ENCODE data around the gene MED31. TPM values are rescaled to one million over a fixed set of nuclear protein-coding genes. Genes with fewer than 3 reads are reported as not detected.

Gene MED31
- total RNA-seq, 1 experiment from 2014 or later, result 41.4 TPM

GRCh38 chr17:6640536-6641246, 10.7 kb downstream of the MED31 start, which contains the start of the genes KIAA0753 and TXNDC17:
TSS of gene KIAA0753 (minus strand) at chr17:6640711. CDS start at chr17:6635103, 5,608 bp downstream.
TSS of gene TXNDC17 (plus strand) at chr17:6641060. CDS start at chr17:6641083, 23 bp downstream.
- peaks cover 47% of the 10 kb centered on the region for H3F3A ChIP-seq (ENCODE audit: insufficient read depth, low read depth)
- H3K27ac ChIP-seq, result peak within 1 kb of the TSS; percentile 71
- no peaks in the 10 kb centered on the region for H3K9me2 ChIP-seq (ENCODE audit: insufficient read depth)
- H3K4me2 ChIP-seq, result peak within 1 kb of the TSS; percentile 95
- H3K79me2 ChIP-seq (ENCODE audit: low read depth), result peaks cover 73% of the 10 kb centered on the region
- H3K27me3 ChIP-seq (ENCODE audit: insufficient read depth, low read depth), result no peaks in the 10 kb centered on the region
- intact Hi-C loops (cut with micrococcal nuclease; ENCODE audit: unreplicated experiment), result loop anchor here (2.0 to 5.0 kb wide), 2 partner anchors 168 to 183 kb away; no protein-coding TSS in a partner anchor
- H3K4me3 ChIP-seq, result peak within 1 kb of the TSS; percentile 81
- DNase-seq, result peak; percentile 74 to 94
- peak within 1 kb of the TSS; percentile 93 for H2AFZ ChIP-seq
- TSS peak; percentile 1 for BruUV-seq (replicated peaks)
- peaks cover 31% of the 10 kb centered on the region for H3K4me1 ChIP-seq (replicated peaks; ENCODE audit: insufficient read depth)
- CTCF ChIA-PET, result no interaction called here
- peaks cover 9% of the 10 kb centered on the region; the same call in 1 of the 2 replicates for H4K20me1 ChIP-seq (ENCODE audit: insufficient read depth)
- peaks cover 23% of the 10 kb centered on the region for H3K36me3 ChIP-seq (ENCODE audit: low read depth)
- H3K9me3 ChIP-seq (ENCODE audit: insufficient read depth, low read depth), result no peaks in the 10 kb centered on the region
- POLR2A ChIA-PET (ENCODE audit: unreplicated experiment), result interaction anchor here (0.6 to 0.8 kb wide), 2 partner anchors 32 to 168 kb away, joined by 3 to 5 read pairs; no protein-coding TSS in a partner anchor
- TF ChIP-seq EZH2 (IDR thresholded peaks at IDR 0.05; ENCODE audit: low read depth) (no peak), CTCF (conservative IDR thresholded peaks at IDR 0.05) (no peak)

GRCh38 chr17:6639586-6640535, 11.5 kb downstream of the MED31 start:
- ChIA-PET CTCF (no interaction called here), POLR2A (ENCODE audit: unreplicated experiment) (interaction anchor here (0.6 to 0.8 kb wide), 5 partner anchors 8 to 1217 kb away, joined by 3 to 7 read pairs (median 5); no protein-coding TSS in a partner anchor)
- Histone ChIP-seq H3K9me2 (ENCODE audit: insufficient read depth) (no peaks in the 10 kb centered on the region), H3K4me1 (replicated peaks; ENCODE audit: insufficient read depth) (peaks cover 31% of the 10 kb centered on the region), H3K79me2 (ENCODE audit: low read depth) (peaks cover 66% of the 10 kb centered on the region), H3K9me3 (ENCODE audit: insufficient read depth, low read depth) (no peaks in the 10 kb centered on the region), H4K20me1 (ENCODE audit: insufficient read depth) (peaks cover 3% of the 10 kb centered on the region; the same call in 1 of the 2 replicates), H3K27ac (peak overlapping the region; percentile 71), H3F3A (ENCODE audit: insufficient read depth, low read depth) (peaks cover 41% of the 10 kb centered on the region), H3K36me3 (ENCODE audit: low read depth) (peaks cover 22% of the 10 kb centered on the region), H3K4me3 (peak overlapping the region; percentile 81), H3K4me2 (peak overlapping the region; percentile 95), H2AFZ (peak overlapping the region; percentile 93), H3K27me3 (ENCODE audit: insufficient read depth, low read depth) (no peaks in the 10 kb centered on the region)
- peak in 1 of 2 experiments; percentile 41 for DNase-seq
- TF ChIP-seq CTCF (conservative IDR thresholded peaks at IDR 0.05), result no peak
- TF ChIP-seq EZH2 (IDR thresholded peaks at IDR 0.05; ENCODE audit: low read depth), result no peak
- intact Hi-C loops (cut with micrococcal nuclease; ENCODE audit: unreplicated experiment), result loop anchor here (2.0 to 5.0 kb wide), 2 partner anchors 167 to 183 kb away; no protein-coding TSS in a partner anchor
- BruUV-seq (replicated peaks), result no TSS peak

All from PC-9 (cell line).